PC-3 (cell line): Measurements from ENCODE around the gene ARHGAP19.

ENCODE experiments used
- EZH2 ChIP-seq: fragments of 300-600 bp; sonication (generic); IDR thresholded peaks from one replicate; pipeline ENCODE4 v1.6.1; 2017; ENCODE audit warnings: antibody characterized with exemption, mild to moderate bottlenecking, low read length; ENCODE audit not compliant: unreplicated experiment
- EZH2phosphoT487 ChIP-seq: fragments of 300-600 bp; sonication (generic); IDR thresholded peaks from 2 replicates; pipeline ENCODE4 v1.6.1; 2018; ENCODE audit warnings: mild to moderate bottlenecking, antibody characterized with exemption, low read length, borderline replicate concordance
- TF ChIP-seq, protein P1 (sequence below): fragments of 300-600 bp; sonication (generic); conservative IDR thresholded peaks from 2 replicates; pipeline ENCODE4 v1.5.1; 2017; ENCODE audit warnings: antibody characterized with exemption, low read depth, mild to moderate bottlenecking, low read length

GRCh38 chr10:97255512-97256293, 36.7 kb downstream of the ARHGAP19 start:
- TF ChIP-seq EZH2 (no peak), EZH2phosphoT487 (no peak)
- TF ChIP-seq, protein P1, sequence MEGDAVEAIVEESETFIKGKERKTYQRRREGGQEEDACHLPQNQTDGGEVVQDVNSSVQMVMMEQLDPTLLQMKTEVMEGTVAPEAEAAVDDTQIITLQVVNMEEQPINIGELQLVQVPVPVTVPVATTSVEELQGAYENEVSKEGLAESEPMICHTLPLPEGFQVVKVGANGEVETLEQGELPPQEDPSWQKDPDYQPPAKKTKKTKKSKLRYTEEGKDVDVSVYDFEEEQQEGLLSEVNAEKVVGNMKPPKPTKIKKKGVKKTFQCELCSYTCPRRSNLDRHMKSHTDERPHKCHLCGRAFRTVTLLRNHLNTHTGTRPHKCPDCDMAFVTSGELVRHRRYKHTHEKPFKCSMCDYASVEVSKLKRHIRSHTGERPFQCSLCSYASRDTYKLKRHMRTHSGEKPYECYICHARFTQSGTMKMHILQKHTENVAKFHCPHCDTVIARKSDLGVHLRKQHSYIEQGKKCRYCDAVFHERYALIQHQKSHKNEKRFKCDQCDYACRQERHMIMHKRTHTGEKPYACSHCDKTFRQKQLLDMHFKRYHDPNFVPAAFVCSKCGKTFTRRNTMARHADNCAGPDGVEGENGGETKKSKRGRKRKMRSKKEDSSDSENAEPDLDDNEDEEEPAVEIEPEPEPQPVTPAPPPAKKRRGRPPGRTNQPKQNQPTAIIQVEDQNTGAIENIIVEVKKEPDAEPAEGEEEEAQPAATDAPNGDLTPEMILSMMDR: no peak
